GM23248 (cell line): Measurements from ENCODE around the gene MBD3L2.

Source experiments
- EZH2 ChIP-seq: fragments of 200-600 bp; sonication (generic); IDR thresholded peaks from 2 replicates; pipeline ENCODE4 v1.6.1; 2018; ENCODE audit warnings: antibody characterized with exemption, mild to moderate bottlenecking; ENCODE audit not compliant: insufficient read depth, poor library complexity, severe bottlenecking
- EZH2phosphoT487 ChIP-seq: fragments of 200-600 bp; sonication (generic); IDR thresholded peaks from 2 replicates; pipeline ENCODE4 v1.6.1; 2018; ENCODE audit warnings: antibody characterized with exemption, moderate library complexity, mild to moderate bottlenecking, low read depth; ENCODE audit not compliant: insufficient read depth

DNA sequence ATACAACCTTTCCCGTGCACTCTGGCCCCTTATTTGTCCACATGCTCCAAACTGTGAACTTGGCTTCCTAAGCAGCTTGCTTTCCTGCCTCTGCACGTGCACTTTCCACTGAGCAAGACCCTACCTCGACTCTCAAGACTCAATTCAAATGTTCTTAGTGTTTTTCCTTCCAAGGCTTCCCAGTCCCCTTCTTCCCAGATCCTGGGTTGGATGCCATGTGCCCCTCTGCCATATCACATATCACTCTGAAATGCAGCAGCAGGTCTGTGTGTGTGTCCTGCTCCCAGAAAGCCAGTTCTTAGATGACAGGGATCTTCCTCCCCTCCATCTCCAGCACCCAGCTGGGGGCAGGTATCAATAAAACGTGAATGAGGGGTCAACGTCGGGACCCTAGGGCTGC is 23.4 kb downstream of the MBD3L2 start:
- no peak for TF ChIP-seq EZH2phosphoT487
- no peak for TF ChIP-seq EZH2
